Testis (tissue), 5 donors: ENCODE results near the gene DCDC2C. TPM values are rescaled to one million over a fixed set of nuclear protein-coding genes. Genes with fewer than 3 reads are reported as not detected.

Experiments used
- DNase-seq: peaks from one replicate; pipeline ENCODE4 v3.0.0-alpha.2; 2019
- H3K27ac ChIP-seq, 2 donors: fragments of 200-600 bp; sonication (generic); one replicate each; pipeline ENCODE4 v1.5.1; 2019
- H3K27me3 ChIP-seq: fragments of 200-600 bp; sonication (generic); one replicate; pipeline ENCODE4 v1.5.1; 2019
- H3K36me3 ChIP-seq: fragments of 200-600 bp; sonication (generic); one replicate; pipeline ENCODE4 v1.5.1; 2017; ENCODE audit warnings: low read depth; ENCODE audit errors: missing control alignments
- H3K4me1 ChIP-seq: fragments of 200-600 bp; sonication (generic); one replicate; pipeline ENCODE4 v1.5.1; 2019
- H3K4me3 ChIP-seq, 2 donors: fragments of 200-600 bp; sonication (generic); one replicate each; pipeline ENCODE4 v1.5.1; 2017 to 2019
- H3K9me3 ChIP-seq: fragments of 200-600 bp; sonication (generic); one replicate; pipeline ENCODE4 v1.5.1; 2017
- POLR2A ChIP-seq: fragments of 450-650 bp; IDR thresholded peaks from one replicate; pipeline ENCODE4 v1.6.1; 2017; ENCODE audit warnings: antibody characterized with exemption, mild to moderate bottlenecking, moderate library complexity
- WGBS, 2 donors: methylation state at CpG; one replicate each; pipeline ENCODE4 v1.1.5; 2018; 5-methylcytosine and 5-hydroxymethylcytosine counted together
- intact Hi-C: fragments of 100-400 bp; cut with DNase I; formaldehyde crosslinking; loops from one replicate; pipeline ENCODE4 v1.15.1; 2023; ENCODE audit warnings: low total_unique reads
- long read RNA-seq, 2 donors: transcript quantifications; one replicate each; lab custom pipeline, GENCODE V29; 2026
- polyA plus RNA-seq: library from polyadenylated mRNA; stranded (reverse); fragments of 350-450 nt; fragmentation: Illumina TruSeq; extraction: RNeasy Lipid Tissue Mini Kit (QIAGEN cat#74804); gene quantifications from one replicate; pipeline ENCODE4 v1.2.3, GENCODE V29; 2014; ENCODE audit warnings: low read depth, low replicate concordance; ENCODE audit not compliant: insufficient read depth
- total RNA-seq, 2 donors: library from RNA; depleted of rRNA; stranded (reverse); fragments of >200 nt; gene quantifications; one replicate each; pipeline ENCODE4 v1.2.3, GENCODE V29; 2016
- TF ChIP-seq, protein P1 (sequence below), 3 experiments: fragments of 450-650 bp in 2 of 3; fragments of 200-600 bp in 1 of 3; sonication (generic) in 1 of 3; IDR thresholded peaks; one replicate each; pipeline ENCODE4 v1.5.1; 2016 to 2019; ENCODE audit warnings: antibody characterized with exemption in 3 of 3, mild to moderate bottlenecking in 2 of 3, moderate library complexity in 1 of 3

The DCDC2C gene, protein sequence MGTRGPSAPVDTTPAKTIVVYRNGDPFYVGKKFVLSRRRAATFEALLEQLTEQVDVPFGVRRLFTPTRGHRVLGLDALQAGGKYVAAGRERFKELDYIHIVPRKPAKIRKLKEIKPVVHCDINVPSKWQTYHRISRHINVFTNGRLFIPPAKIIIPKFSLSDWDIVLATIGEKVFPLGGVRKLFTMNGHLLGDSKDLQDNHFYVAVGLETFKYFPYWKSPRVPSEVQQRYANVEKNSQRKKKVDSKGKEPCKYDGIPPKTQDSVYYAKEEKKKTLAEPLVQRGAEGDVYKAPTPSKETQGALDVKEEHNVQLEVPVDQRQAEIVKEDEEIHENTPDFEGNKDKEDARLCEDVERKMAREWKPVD
- 10 to 100 TPM; 10.6 to 12.1 TPM for total RNA-seq
- polyA plus RNA-seq = 9.9 TPM
- long read RNA-seq, donor 1 = 0 reads
- long read RNA-seq, donor 2 = 0 reads

DNA sequence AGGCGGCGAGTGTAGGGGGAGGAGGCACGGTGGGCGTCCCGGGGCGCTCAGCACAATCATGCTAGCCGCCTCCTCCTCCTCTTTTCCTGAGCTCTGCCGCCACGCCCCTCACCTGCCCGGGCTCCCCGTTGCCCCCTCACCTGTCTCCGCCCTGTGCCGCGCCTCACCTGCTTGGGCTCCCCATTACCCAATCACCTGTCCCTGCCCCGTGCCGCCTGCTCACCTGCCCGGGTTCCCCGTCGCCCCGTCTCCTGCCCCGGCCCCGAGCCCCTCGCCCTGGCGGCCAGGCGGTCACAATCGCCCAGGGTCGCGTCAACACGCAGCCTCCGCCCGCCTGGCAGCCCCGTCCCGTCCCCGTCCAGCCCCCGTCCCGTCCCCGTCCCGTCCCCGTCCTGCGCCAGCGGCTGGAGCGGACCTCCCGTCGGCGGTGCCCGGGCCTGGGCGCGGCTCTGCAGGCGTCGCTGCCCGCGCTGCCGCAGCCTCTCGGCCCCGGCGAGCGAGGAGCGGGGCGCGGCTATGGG lies at the start of gene DCDC2C:
TSS of gene DCDC2C (plus strand) at position 340 of the 521 bp plus-strand sequence. CDS start at position 517, 177 bp downstream.
- Histone ChIP-seq H3K27ac (peak within 1 kb of the TSS; percentile 21 to 63), H3K4me3 (peak within 1 kb of the TSS; percentile 51 to 63), H3K36me3 (no peaks in the 10 kb centered on the region), H3K4me1 (no peaks in the 10 kb centered on the region), H3K9me3 (no peaks in the 10 kb centered on the region), H3K27me3 (no peaks in the 10 kb centered on the region)
- intact Hi-C loops = no loop called here
- DNase-seq = no peak
- WGBS, 2 donors = 25 to 29% methylated on average over 25 to 35 of the region's 60 CpGs
- TF ChIP-seq, protein P1, sequence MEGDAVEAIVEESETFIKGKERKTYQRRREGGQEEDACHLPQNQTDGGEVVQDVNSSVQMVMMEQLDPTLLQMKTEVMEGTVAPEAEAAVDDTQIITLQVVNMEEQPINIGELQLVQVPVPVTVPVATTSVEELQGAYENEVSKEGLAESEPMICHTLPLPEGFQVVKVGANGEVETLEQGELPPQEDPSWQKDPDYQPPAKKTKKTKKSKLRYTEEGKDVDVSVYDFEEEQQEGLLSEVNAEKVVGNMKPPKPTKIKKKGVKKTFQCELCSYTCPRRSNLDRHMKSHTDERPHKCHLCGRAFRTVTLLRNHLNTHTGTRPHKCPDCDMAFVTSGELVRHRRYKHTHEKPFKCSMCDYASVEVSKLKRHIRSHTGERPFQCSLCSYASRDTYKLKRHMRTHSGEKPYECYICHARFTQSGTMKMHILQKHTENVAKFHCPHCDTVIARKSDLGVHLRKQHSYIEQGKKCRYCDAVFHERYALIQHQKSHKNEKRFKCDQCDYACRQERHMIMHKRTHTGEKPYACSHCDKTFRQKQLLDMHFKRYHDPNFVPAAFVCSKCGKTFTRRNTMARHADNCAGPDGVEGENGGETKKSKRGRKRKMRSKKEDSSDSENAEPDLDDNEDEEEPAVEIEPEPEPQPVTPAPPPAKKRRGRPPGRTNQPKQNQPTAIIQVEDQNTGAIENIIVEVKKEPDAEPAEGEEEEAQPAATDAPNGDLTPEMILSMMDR (IDR thresholded peaks at IDR 0.05) = no peak

- Histone ChIP-seq H3K9me3 (no peaks in the 10 kb centered on the region), H3K4me3 (no peak overlapping the region), H3K27ac (no peak overlapping the region), H3K36me3 (no peaks in the 10 kb centered on the region), H3K27me3 (no peaks in the 10 kb centered on the region), H3K4me1 (peaks cover 33% of the 10 kb centered on the region)
- no peak for DNase-seq
- WGBS, 2 donors = 84 to 96% methylated on average over 10 of the region's 10 CpGs
- TF ChIP-seq, protein P1 (IDR thresholded peaks at IDR 0.05) = no peak
- intact Hi-C loops = no loop called here
These were observed 49.4 kb upstream of the DCDC2C start for GRCh38 chr2:3654011-3654410.

DNA sequence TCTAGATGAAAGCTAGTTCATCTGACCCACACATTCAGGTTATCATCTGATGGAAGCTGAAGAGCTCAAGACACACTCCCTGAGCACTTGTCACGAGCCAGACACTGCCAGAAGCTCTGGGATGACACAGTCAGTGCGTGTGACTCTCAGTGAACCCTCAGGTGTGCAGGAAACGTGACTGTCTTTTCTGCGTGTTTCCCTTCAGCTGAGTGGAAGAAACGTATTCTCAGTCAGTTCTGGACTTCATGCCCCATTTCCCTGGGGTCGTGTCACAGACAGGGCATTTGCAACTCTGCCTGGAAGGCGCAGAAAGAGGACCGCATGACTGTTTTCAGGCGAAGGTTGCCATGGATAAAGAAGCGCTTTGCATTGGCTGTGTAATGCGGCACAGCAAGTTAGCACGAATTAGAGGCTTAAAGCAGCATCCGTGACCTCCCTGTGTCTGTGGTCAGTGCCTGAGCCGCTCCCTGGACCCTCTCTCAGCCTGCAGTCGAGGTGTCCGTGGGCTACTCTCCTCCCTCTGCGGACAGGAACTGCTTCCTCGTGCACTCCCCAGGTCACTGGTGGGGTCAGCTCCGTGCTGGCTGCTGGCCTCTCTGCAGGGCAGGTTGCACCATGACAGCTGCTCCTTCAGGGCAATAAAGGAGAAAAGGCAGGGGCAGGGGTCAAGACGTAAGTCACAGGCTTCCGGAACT lies 48.7 kb upstream of the DCDC2C start:
- Histone ChIP-seq H3K9me3 (no peaks in the 10 kb centered on the region), H3K4me1 (peaks cover 40% of the 10 kb centered on the region), H3K27me3 (no peaks in the 10 kb centered on the region), H3K27ac (no peak overlapping the region), H3K4me3 (no peak overlapping the region), H3K36me3 (no peaks in the 10 kb centered on the region)
- intact Hi-C loops = no loop called here
- TF ChIP-seq POLR2A = no peak
- TF ChIP-seq, protein P1 (IDR thresholded peaks at IDR 0.05) = no peak
- WGBS, 2 donors = 84 to 89% methylated on average over 18 to 21 of the region's 21 CpGs
- no peak for DNase-seq

GRCh38 chr2:3655871-3656761 lies 47.3 kb upstream of the DCDC2C start:
- no peak for DNase-seq
- no peak for TF ChIP-seq POLR2A
- TF ChIP-seq, protein P1 (IDR thresholded peaks at IDR 0.05) = no peak
- Histone ChIP-seq H3K4me3 (no peak overlapping the region), H3K27ac (no peak overlapping the region), H3K4me1 (peaks cover 37% of the 10 kb centered on the region), H3K36me3 (no peaks in the 10 kb centered on the region), H3K27me3 (no peaks in the 10 kb centered on the region), H3K9me3 (no peaks in the 10 kb centered on the region)
- intact Hi-C loops = no loop called here
- WGBS, 2 donors = 68 to 85% methylated on average over 12 to 28 of the region's 28 CpGs
